HG02884 (cell line): Measurements from ENCODE around the gene CHEK1.
A peak's percentile ranks its signal among the peaks of the same experiment; 100 is the strongest.

ENCODE experiments used
- ATAC-seq: cut with Tn5 transposase; IDR thresholded peaks from one replicate; pipeline ENCODE4 v1.9.1; 2021; ENCODE audit warnings: mild to moderate bottlenecking, moderate library complexity; ENCODE audit not compliant: unreplicated experiment

Gene CHEK1

GRCh38 chr11:125625630-125626287 lies 796 bp downstream of the CHEK1 start:
- peak; percentile 82 for ATAC-seq

GRCh38 chr11:125626288-125626950 lies 1.5 kb downstream of the CHEK1 start:
- ATAC-seq: peak; percentile 21

- no peak for ATAC-seq
These were observed 2.4 kb downstream of the CHEK1 start for GRCh38 chr11:125627236-125627910.

GRCh38 chr11:125637840-125638239 lies 12.9 kb downstream of the CHEK1 start:
- no peak for ATAC-seq

GRCh38 chr11:125638315-125638714 lies 13.4 kb downstream of the CHEK1 start:
- ATAC-seq: no peak

- ATAC-seq: no peak
These were observed 20.9 kb downstream of the CHEK1 start for GRCh38 chr11:125645871-125646270.

GRCh38 chr11:125649465-125650166 lies 24.7 kb downstream of the CHEK1 start:
- ATAC-seq: no peak

- no peak for ATAC-seq
These were observed 37.7 kb downstream of the CHEK1 start for GRCh38 chr11:125662689-125663088.

- ATAC-seq: no peak
These were observed 38.9 kb downstream of the CHEK1 start for GRCh38 chr11:125663910-125664309.

- ATAC-seq: no peak
These were observed 42.2 kb downstream of the CHEK1 start for GRCh38 chr11:125667151-125667550.

- ATAC-seq: no peak
These were observed 45.2 kb downstream of the CHEK1 start for GRCh38 chr11:125670172-125670571.

GRCh38 chr11:125671561-125671960 lies 46.6 kb downstream of the CHEK1 start:
- no peak for ATAC-seq

GRCh38 chr11:125674210-125674609 lies 49.2 kb downstream of the CHEK1 start:
- ATAC-seq: no peak

- ATAC-seq: no peak
These were observed 50.2 kb downstream of the CHEK1 start for GRCh38 chr11:125675196-125675595.

- ATAC-seq: no peak
These were observed 54.4 kb downstream of the CHEK1 start for GRCh38 chr11:125679397-125679796.

- ATAC-seq: no peak
These were observed 54.9 kb downstream of the CHEK1 start for GRCh38 chr11:125679837-125680236.

- ATAC-seq: no peak
These were observed 55.8 kb downstream of the CHEK1 start, which contains the start of gene ACRV1 for GRCh38 chr11:125680747-125681146. ACRV1 (minus strand) TSS chr11:125680847; CDS start chr11:125680780, 67 bp downstream.

GRCh38 chr11:125685228-125685627 lies 60.3 kb downstream of the CHEK1 start:
- ATAC-seq: no peak

- ATAC-seq: no peak
These were observed 63.1 kb downstream of the CHEK1 start for GRCh38 chr11:125688066-125688465.

GRCh38 chr11:125688632-125689031 lies 63.7 kb downstream of the CHEK1 start:
- no peak for ATAC-seq

- no peak for ATAC-seq
These were observed 64.4 kb downstream of the CHEK1 start for GRCh38 chr11:125689274-125689859.
